GM18951 (cell line): ENCODE data around the gene SLC44A4.

Experiments used
- POLR2A ChIP-seq: IDR thresholded peaks from 4 replicates; pipeline ENCODE4 v1.6.1; 2011; ENCODE audit warnings: mild to moderate bottlenecking; ENCODE audit not compliant: insufficient read length, insufficient read depth; ENCODE audit errors: extremely low read depth
- in situ Hi-C: fragments of 300-500 bp; cut with MboI; formaldehyde crosslinking; loops from one replicate; pipeline ENCODE4 v1.12.0; 2022; ENCODE audit warnings: low sequenced_read_pairs, mixed read lengths, inconsistent platforms; ENCODE audit not compliant: unreplicated experiment

Gene SLC44A4

DNA sequence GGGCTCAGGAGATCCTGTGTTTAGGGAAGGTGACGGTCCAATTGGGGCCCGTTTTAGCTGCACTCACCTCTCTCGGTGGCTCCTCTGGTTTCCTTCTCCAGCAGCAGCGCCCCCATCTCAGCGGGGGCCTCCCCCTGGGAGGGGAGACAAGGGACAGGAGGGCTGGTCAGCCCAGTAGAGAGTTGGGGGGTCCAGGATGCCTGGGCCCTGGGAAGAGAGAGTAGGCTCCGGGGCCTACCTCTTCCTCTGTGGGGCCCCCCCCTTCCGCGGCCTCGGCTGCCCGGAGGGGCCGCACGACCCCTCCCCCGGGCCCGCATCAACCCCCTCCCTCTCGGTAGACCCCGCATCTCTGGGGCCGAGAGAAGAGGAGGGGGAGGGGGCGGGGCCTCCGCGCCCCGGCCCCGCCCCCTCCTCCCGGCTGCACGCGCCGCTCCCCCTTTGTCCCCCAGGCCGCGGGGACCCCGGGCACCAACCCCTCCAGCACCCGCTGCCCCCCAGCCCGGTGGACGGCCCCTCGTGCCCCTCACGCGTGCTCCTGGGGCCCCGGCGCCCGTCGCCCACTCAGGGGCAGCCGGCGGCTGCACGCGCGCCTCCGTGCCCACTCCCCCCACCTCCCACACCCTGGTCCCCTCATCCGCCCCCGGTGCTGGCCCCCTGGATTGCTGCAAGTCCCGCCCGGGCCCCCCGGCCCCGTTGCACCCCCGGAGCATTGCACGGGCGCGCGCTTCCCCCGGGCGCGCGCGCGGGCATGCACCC lies 18.2 kb upstream of the SLC44A4 start:
- no peak for TF ChIP-seq POLR2A
- in situ Hi-C loops: no loop called here

DNA sequence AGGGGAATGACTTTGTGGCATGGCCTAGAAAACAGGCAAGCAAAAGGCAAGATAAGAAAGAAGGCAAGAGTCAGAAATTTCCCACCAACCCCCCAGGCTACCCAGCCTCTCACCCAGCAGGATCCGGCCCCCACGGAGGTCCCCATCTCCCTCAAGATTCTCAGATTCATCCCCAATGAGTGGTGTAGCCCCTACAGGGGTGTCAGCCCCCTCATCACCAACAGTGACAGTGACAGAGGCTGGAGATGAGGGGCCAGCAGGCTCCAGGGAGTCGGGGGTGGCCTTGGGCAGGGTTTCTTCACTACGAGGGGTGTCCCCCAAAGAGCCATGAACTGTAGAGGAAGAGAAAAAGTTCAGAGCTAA lies 17.7 kb upstream of the SLC44A4 start:
- in situ Hi-C loops: no loop called here

DNA sequence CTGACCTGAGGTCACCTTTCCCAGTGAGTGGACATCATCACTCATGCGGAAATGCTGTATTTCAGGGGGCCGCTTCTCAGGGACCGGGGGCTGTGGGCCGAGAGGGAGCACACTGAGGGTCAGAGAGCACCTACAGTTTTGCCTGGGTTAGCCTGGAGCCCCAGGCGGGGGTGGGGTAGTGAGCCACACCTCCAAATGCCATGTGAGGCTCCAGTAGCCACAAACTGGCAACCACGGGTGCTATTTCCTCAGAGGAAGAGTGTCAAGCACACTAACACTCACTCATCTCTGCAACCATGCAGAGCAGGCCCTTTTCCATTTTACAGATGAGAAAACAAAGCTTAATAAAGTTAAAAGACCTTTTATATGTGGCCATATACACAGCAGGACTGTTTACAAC lies 14.0 kb upstream of the SLC44A4 start:
- in situ Hi-C loops: no loop called here
- TF ChIP-seq POLR2A: no peak

More for the DNA sequence above, 17.7 kb upstream of the SLC44A4 start:
- no peak for TF ChIP-seq POLR2A

DNA sequence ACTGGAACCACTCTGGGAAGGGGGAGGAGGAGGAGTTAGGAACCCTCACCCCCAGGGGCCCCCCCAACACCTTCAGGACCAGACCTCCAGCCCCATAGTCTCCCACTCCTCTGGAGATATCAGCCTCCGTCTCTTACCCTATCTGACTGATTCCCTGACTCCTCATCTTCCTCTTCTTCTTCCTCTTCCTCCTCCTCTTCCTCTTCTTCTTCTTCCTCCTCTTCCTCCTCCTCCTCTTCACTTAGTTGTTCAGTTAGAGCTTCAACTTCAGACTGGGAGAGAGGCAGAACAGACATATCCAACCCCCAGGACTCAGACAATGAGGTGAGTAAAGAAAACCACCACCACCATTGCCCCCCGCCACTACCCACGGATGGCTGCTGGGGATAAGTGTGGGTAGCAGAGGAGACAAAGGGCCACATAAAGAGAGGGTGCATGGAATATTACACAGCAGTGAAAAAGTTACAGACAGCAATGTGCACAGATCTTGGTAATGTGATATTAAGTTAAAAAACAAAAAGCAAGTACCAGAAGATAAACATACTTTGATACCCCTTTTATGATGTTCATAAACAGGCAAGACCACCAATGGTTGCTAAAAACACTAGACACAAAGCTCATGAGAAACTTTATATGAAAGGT lies 10.7 kb upstream of the SLC44A4 start:
- in situ Hi-C loops: no loop called here

DNA sequence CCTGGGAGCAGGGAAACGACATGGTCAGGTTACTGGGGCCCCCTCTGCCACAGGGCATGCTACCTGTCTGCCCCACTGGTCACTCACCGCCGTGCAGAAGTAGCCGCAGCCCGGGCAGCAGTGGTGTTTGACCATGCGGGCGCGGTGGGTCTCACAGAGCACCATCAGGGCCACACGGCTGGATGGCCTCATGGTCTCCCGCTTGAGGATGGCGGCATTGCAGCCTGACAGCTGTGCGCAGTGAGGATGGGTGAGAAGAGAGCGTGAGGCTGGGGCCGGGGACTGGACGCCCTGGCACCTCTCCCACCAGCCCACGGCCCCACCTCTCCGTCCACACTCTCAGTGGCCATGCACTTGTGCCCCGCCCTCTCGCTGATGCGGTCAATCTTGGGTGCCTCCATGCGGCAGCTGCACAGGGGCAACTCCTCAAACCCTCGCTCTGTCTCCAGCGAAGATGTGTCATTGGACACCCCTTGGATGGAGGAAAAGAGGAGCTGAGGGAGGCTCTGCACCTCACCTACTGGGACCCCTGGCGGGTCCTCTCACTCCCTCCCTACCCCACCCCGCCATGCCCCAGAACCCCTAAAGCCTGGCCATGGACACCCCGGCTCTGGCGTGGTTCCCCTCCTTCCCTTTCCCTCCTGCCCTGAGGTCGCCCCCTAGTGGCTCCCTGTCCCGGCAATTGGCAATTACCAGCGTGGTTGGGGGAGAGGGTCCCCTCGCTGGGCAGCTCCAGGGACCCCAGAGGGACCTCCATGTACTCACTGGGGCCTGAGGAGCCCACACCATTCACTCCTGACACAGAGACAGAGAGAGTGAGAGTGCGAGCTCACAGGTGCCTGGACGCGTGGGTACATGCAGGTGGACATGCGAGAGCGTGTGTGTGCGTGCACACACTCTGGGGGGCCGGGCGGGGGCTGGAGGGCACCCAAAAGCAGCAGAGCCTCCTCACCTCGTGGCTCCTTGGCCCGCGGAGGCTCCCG lies 9.8 kb upstream of the SLC44A4 start:
- in situ Hi-C loops: no loop called here
- no peak for TF ChIP-seq POLR2A

More for the DNA sequence above, 10.7 kb upstream of the SLC44A4 start:
- no peak for TF ChIP-seq POLR2A

DNA sequence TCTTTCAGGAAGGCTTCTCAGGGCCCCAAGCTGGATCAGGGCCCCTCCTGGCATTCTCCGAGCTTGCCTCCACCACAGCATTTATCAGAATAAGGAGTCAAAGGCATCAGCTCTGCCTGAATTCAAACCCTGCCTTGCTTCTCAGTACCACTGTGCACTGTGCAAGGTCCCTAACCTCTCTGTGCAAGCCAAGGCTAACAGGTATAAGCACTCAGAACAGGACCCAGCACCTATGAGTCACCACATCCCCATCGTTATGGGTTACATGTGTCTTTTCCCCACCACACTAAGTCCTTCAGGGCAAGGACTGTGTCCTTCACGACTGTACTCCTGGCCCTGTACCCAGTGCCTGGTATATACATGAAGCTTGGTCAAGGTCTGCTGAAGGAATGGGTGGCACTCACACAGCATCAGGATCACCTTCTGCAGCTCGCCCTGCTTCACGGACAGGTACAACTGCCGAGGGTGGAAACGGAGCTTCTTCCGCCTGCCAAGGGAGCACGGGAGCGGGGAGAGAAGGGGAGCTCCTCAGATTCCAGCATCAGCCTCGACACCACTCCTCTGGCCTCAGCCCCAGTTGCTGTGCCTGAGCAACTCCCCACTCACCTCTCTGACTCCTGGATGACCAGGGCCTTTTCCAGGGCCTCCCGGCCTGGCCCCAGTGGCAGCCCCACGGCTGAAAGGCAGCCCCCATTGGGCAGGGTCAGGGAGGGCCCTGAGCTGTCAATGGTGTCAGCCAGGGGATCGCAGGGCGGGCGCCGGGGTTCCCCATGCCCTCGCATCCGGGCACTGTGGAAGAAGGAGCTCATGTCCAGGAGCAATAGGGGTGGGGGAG lies 8.6 kb upstream of the SLC44A4 start:
- in situ Hi-C loops: no loop called here
- TF ChIP-seq POLR2A: no peak

DNA sequence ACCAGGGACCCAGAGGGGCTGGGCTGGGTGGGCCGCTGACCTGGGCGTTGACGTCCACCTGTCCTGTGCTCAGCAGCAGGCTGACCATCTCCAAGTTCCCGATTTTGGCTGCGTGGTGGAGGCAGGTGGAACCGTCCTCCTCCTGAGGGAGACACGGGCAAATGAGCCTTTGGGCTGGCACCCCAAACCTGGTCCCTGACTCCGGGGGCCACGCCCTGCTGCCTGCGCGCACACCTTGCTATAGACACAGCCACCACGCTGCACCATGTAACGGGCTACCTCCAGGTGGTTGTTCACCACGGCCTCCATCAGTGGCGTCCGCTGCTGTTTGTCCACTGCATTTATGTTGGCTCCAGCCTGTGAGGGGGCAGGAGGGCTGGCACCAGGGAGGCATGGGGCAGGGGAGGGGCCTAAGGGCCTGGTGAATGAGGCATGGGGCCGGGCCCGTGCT lies 7.8 kb upstream of the SLC44A4 start:
- in situ Hi-C loops: no loop called here
- no peak for TF ChIP-seq POLR2A

DNA sequence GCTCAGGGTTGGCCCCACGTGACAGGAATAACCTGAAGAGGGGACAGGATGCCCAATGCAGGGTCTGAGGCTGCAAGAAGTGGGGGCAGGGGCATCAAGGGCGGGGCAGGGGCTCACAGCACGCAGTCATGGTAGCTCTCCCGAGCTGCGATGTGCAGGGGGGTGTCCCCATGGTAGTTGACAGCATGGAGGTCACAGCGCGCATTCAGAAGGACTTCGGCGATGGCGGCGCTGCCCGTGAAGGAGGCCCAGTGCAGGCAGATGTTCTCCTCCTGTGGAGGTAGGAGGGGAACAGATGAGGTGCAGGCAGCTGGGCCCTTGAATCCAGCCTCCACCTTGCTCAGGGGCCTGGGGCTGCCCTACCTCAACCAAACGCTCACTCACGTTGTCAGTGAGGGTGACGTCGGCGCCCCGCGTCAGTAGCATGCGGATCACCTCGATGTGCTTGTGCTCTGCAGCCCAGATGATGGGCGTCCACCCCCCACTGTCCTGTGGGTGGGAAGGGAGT lies 5.8 kb upstream of the SLC44A4 start:
- in situ Hi-C loops: no loop called here
- TF ChIP-seq POLR2A: no peak

DNA sequence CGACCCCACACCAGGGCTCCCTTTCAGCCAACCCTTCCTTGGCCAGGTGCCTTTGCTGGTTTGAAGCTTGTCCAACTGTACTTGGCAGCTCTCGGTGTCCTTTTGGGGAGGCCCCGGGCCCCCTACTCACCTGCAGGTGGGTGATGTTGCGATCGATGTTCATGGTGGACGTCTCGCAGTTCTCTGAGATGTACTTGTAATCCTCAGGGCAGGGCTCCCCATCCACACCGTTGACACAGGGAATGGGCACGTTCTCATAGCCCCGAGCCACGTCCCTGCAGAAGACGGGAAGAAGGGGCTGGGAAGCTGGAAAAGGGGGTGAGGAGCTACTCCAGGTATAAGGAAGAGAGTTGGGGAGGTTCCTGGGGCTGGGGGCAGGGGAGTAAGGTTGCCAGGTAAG lies 4.9 kb upstream of the SLC44A4 start:
- no peak for TF ChIP-seq POLR2A
- in situ Hi-C loops: no loop called here

DNA sequence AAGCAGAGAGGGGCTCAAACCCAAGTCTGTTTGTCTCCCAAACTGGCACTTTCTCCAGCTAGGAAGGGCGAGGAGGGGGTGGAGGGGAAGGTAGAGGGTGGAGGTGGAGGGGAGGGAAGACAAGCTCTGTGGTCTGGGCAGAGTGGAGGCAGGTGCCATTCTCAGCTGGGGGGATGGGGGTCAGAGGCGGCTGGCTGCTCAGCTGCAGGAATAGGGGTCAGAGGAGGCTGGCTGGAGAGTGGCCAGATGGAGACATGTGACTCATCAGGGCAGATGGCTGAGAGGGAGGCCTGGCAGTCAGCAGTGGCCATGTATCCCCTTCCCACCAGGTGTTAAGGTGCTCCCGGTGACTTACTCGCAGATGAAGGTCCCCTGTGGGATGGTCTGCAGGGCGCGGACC lies 3.5 kb upstream of the SLC44A4 start:
- in situ Hi-C loops: no loop called here
- no peak for TF ChIP-seq POLR2A

DNA sequence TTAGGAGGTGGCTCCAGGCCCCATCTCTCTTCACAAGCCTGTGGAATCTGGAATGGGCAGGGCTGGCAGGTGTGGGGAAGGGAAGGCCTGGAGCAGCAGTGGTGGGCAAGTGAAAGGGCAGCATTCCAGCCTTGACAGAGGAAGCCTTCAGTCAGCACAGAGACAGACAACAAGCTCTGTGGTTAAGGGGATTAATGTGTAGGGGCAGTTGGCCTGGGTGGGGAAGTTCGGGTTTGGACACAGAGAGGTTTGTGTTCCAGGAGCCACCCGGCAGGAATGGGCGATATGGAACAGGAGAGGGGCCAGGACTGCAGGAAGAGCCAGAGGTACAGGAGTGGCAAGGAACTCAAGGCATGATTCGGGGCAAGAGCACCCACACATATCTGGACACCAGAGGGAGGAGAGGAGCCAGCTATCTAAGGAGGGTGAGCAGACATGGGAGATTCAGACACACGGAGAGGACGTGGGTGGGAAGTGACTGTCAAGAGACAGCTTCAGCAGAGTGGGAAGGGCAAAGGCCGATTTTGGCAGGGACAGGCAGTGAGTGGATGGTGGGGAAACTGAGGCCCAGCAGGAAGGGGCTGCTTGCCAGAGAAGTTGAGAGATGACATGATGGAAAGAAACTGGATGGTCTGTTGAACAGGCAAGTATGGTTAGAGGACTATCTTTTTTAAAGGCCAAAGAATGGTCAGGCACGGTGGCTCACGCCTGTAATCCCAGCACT lies 2.5 kb upstream of the SLC44A4 start:
- in situ Hi-C loops: no loop called here
- no peak for TF ChIP-seq POLR2A

DNA sequence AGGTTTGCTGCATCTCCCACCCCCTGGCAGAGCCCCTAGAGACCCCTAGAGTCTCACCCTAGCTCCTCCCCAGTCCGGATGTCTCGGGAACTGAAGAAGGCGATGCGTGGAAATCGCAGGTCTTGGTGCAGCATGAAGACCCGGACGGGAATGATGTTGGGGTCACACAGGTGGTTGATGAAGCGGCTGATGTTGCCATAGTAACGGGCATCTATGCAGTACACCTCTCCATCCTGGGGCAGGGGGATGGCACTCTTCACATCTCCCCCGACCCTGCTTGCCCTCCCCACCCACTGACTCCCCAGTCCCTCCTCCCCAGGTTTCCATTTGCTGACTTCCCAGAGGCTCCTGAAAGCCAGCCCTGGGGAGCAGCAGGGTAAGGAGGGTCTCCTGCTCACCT lies 1.8 kb upstream of the SLC44A4 start:
- no peak for TF ChIP-seq POLR2A
- in situ Hi-C loops: no loop called here

DNA sequence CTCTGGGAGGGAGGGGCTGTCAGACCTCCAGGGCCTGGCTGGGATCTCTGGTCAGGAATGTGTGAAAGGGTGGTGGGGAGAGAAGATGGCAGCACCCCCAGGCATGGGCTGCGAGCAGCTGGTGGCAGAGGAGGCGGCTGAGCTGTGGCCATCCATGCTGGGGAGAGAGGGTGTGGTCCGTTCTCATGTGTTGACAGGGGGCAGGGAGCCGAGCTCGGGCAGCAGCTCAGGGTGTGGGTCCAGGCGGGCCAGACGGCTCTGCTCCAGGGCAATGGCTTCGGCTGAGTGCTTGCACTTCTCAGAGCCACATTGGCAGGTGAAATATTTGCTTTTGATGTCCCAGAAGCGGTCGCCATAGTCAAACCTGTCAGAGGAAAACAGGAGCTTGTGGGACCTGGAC lies 1.1 kb upstream of the SLC44A4 start:
- in situ Hi-C loops: no loop called here

More for the DNA sequence above, 1.1 kb upstream of the SLC44A4 start:
- TF ChIP-seq POLR2A: no peak
